ENCODE results near the gene SLC9A9.

SLC9A9 gene

GRCh38 chr3:143511174-143511879 lies 336.9 kb downstream of the SLC9A9 start:
- ATAC-seq (ENCODE audit: insufficient read depth, low read depth) (no peak), DNase-seq (no peak)
- Histone ChIP-seq H3K4me1 (ENCODE audit: insufficient read depth, low read length) (peaks cover 52% of the 10 kb centered on the region), H3K36me3 (ENCODE audit: insufficient read depth, low read length) (no peaks in the 10 kb centered on the region), H3K79me2 (ENCODE audit: insufficient read depth, low read length) (no peaks in the 10 kb centered on the region), H3K27me3 (ENCODE audit: insufficient read depth, low read length, poor library complexity) (no peaks in the 10 kb centered on the region), H3K4me3 (ENCODE audit: low read depth in 1 of 2, low read length in 2 of 2) (no peak overlapping the region), H4K20me1 (ENCODE audit: insufficient read depth, low read length) (no peaks in the 10 kb centered on the region), H3K9me3 (ENCODE audit: insufficient read depth, low read length, severe bottlenecking) (no peaks in the 10 kb centered on the region), H3K9ac (ENCODE audit: low read depth, low read length) (no peak overlapping the region), H2AFZ (ENCODE audit: low read depth, low read length) (no peak overlapping the region), H3K4me2 (ENCODE audit: insufficient read depth, low read length) (no peak overlapping the region), H3K27ac (ENCODE audit: low read length) (no peak overlapping the region)
- TF ChIP-seq CTCF (IDR thresholded peaks at IDR 0.05; ENCODE audit: borderline replicate concordance, extremely low read depth, low read length, poor library complexity, severe bottlenecking), result no peak

DNA sequence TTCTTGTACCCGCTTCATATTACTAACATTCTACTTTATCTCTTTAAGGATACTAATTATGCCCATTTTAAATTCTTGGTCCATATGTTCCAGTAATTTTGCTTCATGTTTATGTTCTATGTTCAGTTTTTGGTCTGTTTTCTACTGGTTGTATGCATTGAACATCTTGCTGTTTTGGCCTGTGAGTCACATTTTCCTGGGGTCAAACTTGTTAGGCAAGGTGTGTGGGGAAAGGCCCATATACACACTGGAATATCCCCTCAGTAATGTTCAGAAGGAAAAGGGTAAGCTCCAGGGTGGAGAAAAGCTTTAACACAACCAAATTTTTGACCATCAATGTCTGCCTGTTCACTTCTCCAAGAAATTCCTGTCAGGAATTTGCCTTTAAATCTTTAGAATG lies 337.7 kb downstream of the SLC9A9 start:
- DNase-seq (no peak), ATAC-seq (ENCODE audit: insufficient read depth, low read depth) (no peak)
- Histone ChIP-seq H2AFZ (ENCODE audit: low read depth, low read length) (no peak overlapping the region), H3K36me3 (ENCODE audit: insufficient read depth, low read length) (no peaks in the 10 kb centered on the region), H3K4me3 (ENCODE audit: low read depth in 1 of 2, low read length in 2 of 2) (no peak overlapping the region), H3K79me2 (ENCODE audit: insufficient read depth, low read length) (no peaks in the 10 kb centered on the region), H3K4me1 (ENCODE audit: insufficient read depth, low read length) (peaks cover 51% of the 10 kb centered on the region), H3K9ac (ENCODE audit: low read depth, low read length) (no peak overlapping the region), H3K9me3 (ENCODE audit: insufficient read depth, low read length, severe bottlenecking) (no peaks in the 10 kb centered on the region), H3K4me2 (ENCODE audit: insufficient read depth, low read length) (no peak overlapping the region), H3K27ac (ENCODE audit: low read length) (no peak overlapping the region), H4K20me1 (ENCODE audit: insufficient read depth, low read length) (no peaks in the 10 kb centered on the region), H3K27me3 (ENCODE audit: insufficient read depth, low read length, poor library complexity) (no peaks in the 10 kb centered on the region)
- TF ChIP-seq CTCF (IDR thresholded peaks at IDR 0.05; ENCODE audit: borderline replicate concordance, extremely low read depth, low read length, poor library complexity, severe bottlenecking) (no peak), EZH2 (IDR thresholded peaks at IDR 0.05; ENCODE audit: borderline replicate concordance, low read depth, low read length, severe bottlenecking) (no peak)

DNA sequence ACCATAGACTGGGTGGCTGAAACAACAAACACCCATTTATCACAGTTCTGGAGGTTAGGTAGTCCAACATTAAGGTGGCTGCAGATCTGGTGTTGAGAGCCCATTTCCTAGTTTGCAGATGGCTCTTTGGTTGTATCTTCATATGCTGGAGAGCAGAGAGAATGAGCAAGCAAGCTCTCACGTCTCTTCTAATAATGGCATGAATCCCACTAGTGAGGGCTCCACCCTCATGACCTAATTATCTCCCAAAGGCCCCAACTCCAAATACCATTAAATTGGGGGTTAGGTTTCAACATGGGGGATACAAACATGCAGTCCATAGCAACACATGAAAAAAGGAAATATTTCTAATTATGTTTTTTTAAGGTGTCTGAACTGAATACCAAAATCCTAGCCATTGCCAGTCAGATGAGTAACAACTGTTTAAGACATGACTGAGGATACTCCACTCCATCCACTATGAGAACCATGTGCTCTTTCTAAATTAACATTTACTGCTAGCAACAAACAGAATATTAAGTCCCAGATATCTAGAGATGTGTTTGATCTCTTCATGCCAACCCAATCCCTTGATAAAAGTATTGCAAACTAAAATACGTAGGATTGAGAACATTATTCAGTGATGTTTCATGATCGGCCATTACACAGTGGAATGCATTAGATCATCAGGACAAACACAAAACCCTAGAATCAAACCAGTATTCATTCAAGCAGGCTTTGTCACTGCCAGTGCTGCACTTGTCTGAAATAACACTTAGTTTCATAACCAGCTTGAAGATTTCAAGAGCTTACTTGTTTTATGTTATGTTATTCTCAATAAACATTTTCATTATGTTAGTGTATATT lies 340.3 kb downstream of the SLC9A9 start:
- Histone ChIP-seq H3K4me1 (ENCODE audit: insufficient read depth, low read length) (peaks cover 34% of the 10 kb centered on the region), H2AFZ (ENCODE audit: low read depth, low read length) (no peak overlapping the region)

More for the DNA sequence above, 340.3 kb downstream of the SLC9A9 start:
- Histone ChIP-seq H3K4me2 (ENCODE audit: insufficient read depth, low read length) (no peak overlapping the region), H3K79me2 (ENCODE audit: insufficient read depth, low read length) (no peaks in the 10 kb centered on the region), H3K9ac (ENCODE audit: low read depth, low read length) (no peak overlapping the region), H3K4me3 (ENCODE audit: low read depth in 1 of 2, low read length in 2 of 2) (no peak overlapping the region), H3K27ac (ENCODE audit: low read length) (no peak overlapping the region), H3K9me3 (ENCODE audit: insufficient read depth, low read length, severe bottlenecking) (no peaks in the 10 kb centered on the region), H3K27me3 (ENCODE audit: insufficient read depth, low read length, poor library complexity) (no peaks in the 10 kb centered on the region), H4K20me1 (ENCODE audit: insufficient read depth, low read length) (no peaks in the 10 kb centered on the region), H3K36me3 (ENCODE audit: insufficient read depth, low read length) (no peaks in the 10 kb centered on the region)
- ATAC-seq (ENCODE audit: insufficient read depth, low read depth) (no peak), DNase-seq (no peak)
- TF ChIP-seq CTCF (IDR thresholded peaks at IDR 0.05; ENCODE audit: borderline replicate concordance, extremely low read depth, low read length, poor library complexity, severe bottlenecking) (no peak), EZH2 (IDR thresholded peaks at IDR 0.05; ENCODE audit: borderline replicate concordance, low read depth, low read length, severe bottlenecking) (no peak)

Data from DND-41 (cell line).